Activated T-cell treated with anti-CD3 and anti-CD28 coated beads, Interleukin-2, amount 50 U/mL, for 24 hours (primary cell): ENCODE data around the gene LLGL1.
"Not testable (repeated sequence)": the region's sequence is repeated elsewhere in the genome, so short reads cannot be mapped to it uniquely, and the experiment has no call there.

Source experiments
- DNase-seq: peaks from one replicate; pipeline ENCODE4 v3.0.0-alpha.2; 2020
- H3K27ac Mint-ChIP-seq: 2 replicates; pipeline ENCODE4 v1.8.0; 2020; ENCODE audit warnings: mild to moderate bottlenecking, mixed read lengths
- H3K27me3 Mint-ChIP-seq: 2 replicates; pipeline ENCODE4 v1.8.0; 2020; ENCODE audit warnings: mixed read lengths
- H3K36me3 Mint-ChIP-seq: 2 replicates; pipeline ENCODE4 v1.8.0; 2020; ENCODE audit warnings: low read depth, mixed read lengths
- H3K4me1 Mint-ChIP-seq: 2 replicates; pipeline ENCODE4 v1.8.0; 2020; ENCODE audit warnings: low read depth, mixed read lengths
- H3K4me3 Mint-ChIP-seq: 2 replicates; pipeline ENCODE4 v1.8.0; 2020; ENCODE audit warnings: mild to moderate bottlenecking, moderate library complexity, mixed read lengths
- H3K9me3 Mint-ChIP-seq: 2 replicates; pipeline ENCODE4 v1.8.0; 2020; ENCODE audit warnings: mixed read lengths

LLGL1 gene

DNA sequence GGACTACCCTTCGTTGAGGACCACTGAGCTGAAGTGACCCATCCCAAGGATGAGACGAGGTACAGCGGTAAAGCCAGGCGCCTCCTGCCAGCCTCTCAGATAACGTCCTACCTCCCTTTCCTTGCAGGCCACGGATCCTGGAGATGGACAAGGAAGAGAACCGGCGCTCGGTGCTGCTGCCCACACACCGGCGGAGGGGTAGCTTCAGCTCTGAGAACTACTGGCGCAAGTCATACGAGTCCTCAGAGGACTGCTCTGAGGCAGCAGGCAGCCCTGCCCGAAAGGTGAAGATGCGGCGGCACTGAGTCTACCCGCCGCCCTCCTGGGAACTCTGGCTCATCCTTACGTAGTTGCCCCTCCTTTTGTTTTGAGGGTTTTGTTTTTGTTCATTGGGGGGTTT is 17.3 kb upstream of the LLGL1 start:
- no peaks in the 10 kb centered on the region for H3K4me1 Mint-ChIP-seq
- no peak overlapping the region for H3K27ac Mint-ChIP-seq
- DNase-seq = no peak
- no peak overlapping the region for H3K4me3 Mint-ChIP-seq
- peaks cover 70% of the 10 kb centered on the region for H3K36me3 Mint-ChIP-seq
- H3K27me3 Mint-ChIP-seq = no peaks in the 10 kb centered on the region
- no peaks in the 10 kb centered on the region for H3K9me3 Mint-ChIP-seq

DNA sequence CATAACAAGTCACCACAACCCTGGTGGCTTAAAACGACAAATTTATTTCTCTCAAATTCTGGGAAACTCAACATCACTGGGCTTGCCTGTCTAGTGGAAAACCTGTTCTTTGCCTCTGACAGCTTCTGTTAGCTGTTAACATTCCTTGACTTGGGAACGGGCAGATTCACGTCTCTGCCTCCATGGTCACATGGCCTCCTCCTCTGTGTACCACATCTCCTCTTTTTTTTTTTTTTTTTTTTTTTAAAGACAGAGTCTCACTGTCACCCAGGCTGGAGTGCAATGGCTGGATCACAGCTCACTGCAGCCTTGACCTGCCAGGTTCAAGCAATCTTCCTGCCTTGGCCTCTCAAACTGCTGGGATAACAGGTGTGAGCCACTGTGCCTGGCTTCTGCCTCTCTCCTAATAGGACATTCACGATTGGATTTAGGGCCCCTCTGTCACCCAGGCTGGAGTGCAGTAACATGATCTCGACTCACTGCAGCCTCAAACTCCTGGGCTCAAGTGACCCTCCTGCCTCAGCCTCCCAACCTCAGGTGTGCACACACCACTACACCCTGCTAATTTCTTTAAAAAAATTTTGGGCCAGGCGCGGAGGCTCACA is 11.7 kb upstream of the LLGL1 start:
- Mint-ChIP-seq H3K36me3 (peaks cover 28% of the 10 kb centered on the region), H3K4me3 (no peak overlapping the region), H3K4me1 (no peaks in the 10 kb centered on the region), H3K9me3 (no peaks in the 10 kb centered on the region), H3K27me3 (no peaks in the 10 kb centered on the region), H3K27ac (peak overlapping the region; percentile 52)
- no peak for DNase-seq

DNA sequence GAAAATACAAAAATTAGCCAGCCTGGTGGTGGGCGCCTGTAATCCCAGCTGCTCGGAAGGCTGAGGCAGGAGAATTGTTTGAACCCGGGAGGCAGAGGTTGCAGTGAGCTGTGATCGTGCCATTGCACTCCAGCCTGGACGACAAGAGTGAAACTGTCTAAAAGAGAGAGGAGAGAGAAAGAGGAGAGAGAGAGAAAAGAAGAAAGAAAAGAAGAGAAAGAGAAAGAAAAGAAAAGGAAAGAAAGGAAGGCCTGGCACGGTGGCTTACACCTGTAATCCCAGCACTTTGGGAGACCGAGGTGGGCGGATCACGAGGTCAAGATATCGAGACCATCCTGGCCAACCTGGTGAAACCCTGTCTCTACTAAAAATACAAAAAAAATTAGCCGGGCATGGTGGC is 8.5 kb upstream of the LLGL1 start:
- not testable (repeated sequence) for H3K36me3 Mint-ChIP-seq, DNase-seq, H3K9me3 Mint-ChIP-seq, H3K4me1 Mint-ChIP-seq, H3K27ac Mint-ChIP-seq, H3K4me3 Mint-ChIP-seq, H3K27me3 Mint-ChIP-seq

DNA sequence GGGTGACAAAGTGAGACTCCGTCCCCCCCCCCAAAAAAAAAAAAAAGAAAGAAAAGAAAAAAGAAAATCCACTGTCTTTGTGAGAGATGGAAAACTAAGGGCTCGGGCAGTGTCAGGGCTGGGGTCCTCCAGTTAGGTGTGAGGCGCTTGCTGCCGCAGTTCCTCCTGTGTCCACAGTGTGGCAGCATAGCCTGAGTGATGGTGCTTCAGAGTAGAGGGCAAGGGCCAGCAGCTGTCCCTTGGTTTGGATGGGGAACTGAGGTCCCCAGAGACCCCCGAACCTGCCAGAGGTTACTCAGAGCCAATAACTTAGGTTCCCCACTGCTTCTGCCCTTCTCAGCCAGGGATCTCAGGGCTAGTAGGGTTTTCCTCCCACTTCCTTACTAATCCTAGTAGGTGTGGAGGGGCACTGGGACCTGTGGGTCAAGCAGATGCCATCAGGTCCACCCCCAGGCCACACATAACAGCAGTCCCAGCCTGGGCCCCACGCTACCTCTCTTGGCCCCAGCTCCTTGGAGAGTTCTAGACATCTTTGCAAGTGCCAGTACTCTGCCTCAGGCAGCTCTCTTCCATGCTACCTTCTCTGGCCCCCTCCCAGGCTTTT is 7.9 kb upstream of the LLGL1 start:
- DNase-seq = peak; percentile 83
- peaks cover 2% of the 10 kb centered on the region for H3K36me3 Mint-ChIP-seq
- H3K4me1 Mint-ChIP-seq = no peaks in the 10 kb centered on the region
- H3K9me3 Mint-ChIP-seq = no peaks in the 10 kb centered on the region
- H3K4me3 Mint-ChIP-seq = no peak overlapping the region
- no peaks in the 10 kb centered on the region for H3K27me3 Mint-ChIP-seq
- H3K27ac Mint-ChIP-seq = no peak overlapping the region

DNA sequence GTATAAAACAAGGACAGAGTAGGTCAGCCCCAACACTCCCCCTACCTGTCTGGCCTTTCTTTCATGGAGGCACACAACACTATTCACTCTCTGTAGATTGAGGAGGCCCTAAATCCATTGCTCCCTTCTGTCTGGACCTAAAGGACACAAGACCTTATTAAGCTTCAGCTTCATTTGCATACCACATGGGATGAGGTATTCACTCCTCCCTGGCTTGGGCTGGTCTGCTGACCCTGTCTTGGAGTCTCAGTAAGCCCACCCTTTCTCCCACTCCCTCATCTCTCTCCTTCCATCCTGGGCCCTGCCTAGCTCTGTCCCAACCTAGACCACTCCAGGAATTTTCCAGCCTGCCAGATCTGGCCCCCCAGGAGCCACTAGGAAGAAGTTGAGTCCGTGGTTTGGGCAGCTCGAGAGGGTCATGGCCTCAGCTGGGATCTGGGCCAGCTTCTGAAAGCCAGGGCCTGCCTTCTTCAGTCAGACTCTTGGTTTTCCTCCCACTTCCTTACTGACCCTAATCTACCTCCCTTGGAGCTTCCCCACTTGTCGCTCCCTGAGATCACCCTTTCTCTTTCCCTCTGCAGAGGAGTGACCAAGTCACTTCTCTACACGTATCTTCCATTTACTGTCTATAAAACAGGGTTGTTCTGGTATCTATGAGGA is 6.5 kb upstream of the LLGL1 start:
- Mint-ChIP-seq H3K9me3 (no peaks in the 10 kb centered on the region), H3K4me3 (no peak overlapping the region), H3K27me3 (no peaks in the 10 kb centered on the region), H3K36me3 (no peaks in the 10 kb centered on the region), H3K4me1 (no peaks in the 10 kb centered on the region), H3K27ac (peak overlapping the region; percentile 11)
- no peak for DNase-seq

DNA sequence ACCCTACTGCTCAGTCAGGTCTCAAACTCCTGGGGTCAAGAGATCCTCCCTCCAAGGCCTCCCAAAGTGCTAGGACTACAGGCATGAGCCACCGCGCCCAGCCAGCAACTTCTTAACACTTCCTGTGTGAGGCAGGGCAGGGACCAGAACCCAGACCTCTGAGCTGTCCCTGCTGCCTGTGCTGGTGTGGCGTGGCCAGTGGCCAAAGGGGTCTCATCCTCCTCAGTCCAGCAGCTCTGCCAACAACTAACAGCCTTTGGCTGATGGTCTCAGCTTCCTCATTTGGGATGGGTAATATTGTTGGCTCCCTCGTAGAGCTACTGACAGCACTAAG is 1.4 kb upstream of the LLGL1 start:
- no peak for DNase-seq
- H3K36me3 Mint-ChIP-seq = peaks cover 3% of the 10 kb centered on the region
- H3K4me3 Mint-ChIP-seq = no peak overlapping the region
- H3K9me3 Mint-ChIP-seq = no peaks in the 10 kb centered on the region
- peaks cover 30% of the 10 kb centered on the region for H3K4me1 Mint-ChIP-seq
- no peak overlapping the region for H3K27ac Mint-ChIP-seq
- H3K27me3 Mint-ChIP-seq = no peaks in the 10 kb centered on the region

DNA sequence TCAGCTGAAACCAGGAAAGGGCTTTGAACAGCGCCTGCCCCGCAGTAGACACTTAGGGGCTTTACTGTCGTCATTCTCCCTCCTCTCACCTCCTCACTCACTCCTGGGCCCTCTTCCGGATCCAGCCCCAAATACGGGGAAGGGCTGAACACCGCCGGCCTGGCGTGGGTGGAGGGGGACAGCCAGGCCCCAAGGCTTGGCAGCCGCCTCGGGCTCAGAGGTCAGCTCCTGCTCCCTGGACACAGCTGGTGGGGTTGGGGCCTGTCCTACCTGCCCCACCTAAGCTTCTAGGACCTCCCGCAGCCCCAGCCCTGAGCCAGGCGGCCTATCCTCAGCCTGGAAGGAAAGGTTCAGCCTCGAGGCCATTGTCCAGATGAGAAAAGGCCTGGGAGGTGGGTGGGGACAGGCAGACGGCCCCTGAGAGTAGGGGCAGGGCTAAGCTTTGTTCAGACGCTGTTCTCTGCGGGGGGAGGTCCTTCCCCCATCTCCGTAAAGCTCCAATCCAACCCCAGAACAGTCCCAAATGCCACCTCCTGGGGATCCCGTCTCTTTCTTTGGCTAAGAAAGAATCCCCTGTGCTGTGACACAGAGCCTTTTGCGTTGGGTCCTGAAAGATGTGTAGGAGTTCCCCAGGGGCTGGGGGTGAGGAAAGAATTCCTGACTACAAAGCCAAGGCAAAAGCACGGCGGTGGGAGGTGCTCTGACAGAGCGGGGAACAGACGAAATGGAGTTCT is 881 bp upstream of the LLGL1 start:
- Mint-ChIP-seq H3K27me3 (no peaks in the 10 kb centered on the region), H3K9me3 (no peaks in the 10 kb centered on the region), H3K4me1 (peaks cover 30% of the 10 kb centered on the region), H3K36me3 (peaks cover 3% of the 10 kb centered on the region), H3K27ac (peak overlapping the region; percentile 33), H3K4me3 (peak overlapping the region; percentile 68)
- DNase-seq = no peak

DNA sequence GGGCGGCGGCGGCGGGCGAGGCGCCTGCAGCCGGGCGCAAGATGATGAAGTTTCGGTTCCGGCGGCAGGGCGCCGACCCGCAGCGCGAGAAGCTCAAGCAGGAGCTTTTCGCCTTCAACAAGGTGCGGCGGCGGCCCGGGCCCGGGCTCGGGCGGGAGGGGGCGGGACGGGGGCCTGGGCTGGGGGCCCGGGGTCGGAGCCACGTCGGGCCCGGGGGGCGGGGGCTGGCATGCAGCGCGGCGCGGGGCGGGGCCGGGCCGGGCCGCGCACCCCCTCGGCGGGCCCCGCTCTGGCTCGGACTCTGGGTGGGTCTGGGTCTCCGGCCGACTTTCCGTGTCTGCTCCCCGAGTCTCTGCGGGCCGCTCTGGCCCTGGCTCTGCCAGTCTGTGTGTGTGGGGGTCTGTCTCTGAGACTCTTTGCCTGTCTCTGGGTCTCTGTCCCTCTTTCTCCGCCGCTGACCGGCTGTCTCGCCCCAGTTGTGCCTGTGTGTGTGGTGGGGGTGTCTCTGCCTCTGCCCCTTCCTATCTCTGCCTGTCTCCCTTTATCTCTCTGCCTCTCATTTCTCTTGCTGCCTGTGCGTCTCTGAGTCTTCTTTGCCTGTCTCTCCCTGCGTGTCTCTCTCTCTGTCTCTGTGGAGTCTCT is 328 bp downstream of the LLGL1 start:
- H3K9me3 Mint-ChIP-seq = no peaks in the 10 kb centered on the region
- peaks cover 30% of the 10 kb centered on the region for H3K4me1 Mint-ChIP-seq
- H3K27ac Mint-ChIP-seq = peak overlapping the region; percentile 88
- H3K36me3 Mint-ChIP-seq = peaks cover 3% of the 10 kb centered on the region
- DNase-seq = no peak
- no peaks in the 10 kb centered on the region for H3K27me3 Mint-ChIP-seq
- peak overlapping the region; percentile 88 for H3K4me3 Mint-ChIP-seq

DNA sequence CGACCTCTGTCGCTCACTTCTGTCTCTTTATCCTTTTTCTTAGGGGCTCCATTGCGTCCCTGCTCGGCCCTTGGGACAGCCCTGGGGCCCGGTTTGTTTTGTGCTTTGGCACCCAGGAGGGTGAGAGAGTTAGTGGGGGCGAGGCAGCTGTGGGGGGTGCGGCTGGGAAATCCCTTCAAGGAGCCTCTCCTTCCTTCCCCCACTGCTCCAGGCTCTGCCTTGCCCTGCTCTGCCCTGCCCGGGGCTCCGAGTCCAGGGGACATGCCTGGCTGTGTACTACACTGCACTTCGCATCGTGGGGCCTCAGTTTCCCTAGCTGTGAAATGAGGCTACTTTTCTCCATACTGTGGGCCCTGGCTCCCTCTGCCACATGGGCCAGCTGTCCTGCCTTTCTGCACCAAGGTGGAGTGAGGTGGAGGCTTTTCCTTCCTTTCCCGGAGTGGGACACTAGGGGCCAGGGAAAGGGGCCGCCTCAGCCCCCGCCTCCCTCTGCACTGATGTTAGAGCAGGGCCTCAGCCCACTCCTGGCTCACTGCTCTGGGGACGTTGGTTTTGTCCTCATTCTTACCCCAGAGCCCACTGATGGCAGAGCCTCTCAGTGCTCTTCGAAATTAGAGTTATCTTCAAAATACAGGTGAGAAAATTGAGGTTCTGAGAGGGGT is 980 bp downstream of the LLGL1 start:
- Mint-ChIP-seq H3K4me3 (peak overlapping the region; percentile 88), H3K4me1 (peaks cover 30% of the 10 kb centered on the region), H3K27me3 (no peaks in the 10 kb centered on the region), H3K9me3 (no peaks in the 10 kb centered on the region), H3K27ac (peak overlapping the region; percentile 88), H3K36me3 (peaks cover 3% of the 10 kb centered on the region)
- DNase-seq = no peak

DNA sequence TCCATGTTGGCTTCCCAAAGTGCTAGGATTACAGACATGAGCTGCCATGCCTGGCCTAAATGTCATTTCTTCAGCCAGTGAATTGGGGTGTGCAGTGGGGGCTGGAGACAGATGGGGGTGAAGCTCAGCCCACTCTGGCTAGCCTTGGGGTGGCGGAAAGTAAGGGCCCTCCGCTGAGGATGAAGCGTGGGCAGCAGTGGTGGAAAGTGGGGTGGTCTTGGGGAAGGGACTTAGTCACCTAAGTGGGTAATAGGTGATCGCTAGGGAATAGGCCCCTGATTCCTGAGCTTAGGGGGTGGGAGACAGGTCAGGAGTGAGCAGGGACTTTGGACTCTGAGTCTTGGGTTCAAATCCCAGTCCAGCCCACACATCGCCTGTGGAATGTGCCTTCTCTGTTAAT is 2.2 kb downstream of the LLGL1 start:
- peaks cover 30% of the 10 kb centered on the region for H3K4me1 Mint-ChIP-seq
- no peaks in the 10 kb centered on the region for H3K9me3 Mint-ChIP-seq
- DNase-seq = no peak
- H3K4me3 Mint-ChIP-seq = no peak overlapping the region
- H3K27me3 Mint-ChIP-seq = no peaks in the 10 kb centered on the region
- H3K27ac Mint-ChIP-seq = no peak overlapping the region
- H3K36me3 Mint-ChIP-seq = peaks cover 10% of the 10 kb centered on the region

DNA sequence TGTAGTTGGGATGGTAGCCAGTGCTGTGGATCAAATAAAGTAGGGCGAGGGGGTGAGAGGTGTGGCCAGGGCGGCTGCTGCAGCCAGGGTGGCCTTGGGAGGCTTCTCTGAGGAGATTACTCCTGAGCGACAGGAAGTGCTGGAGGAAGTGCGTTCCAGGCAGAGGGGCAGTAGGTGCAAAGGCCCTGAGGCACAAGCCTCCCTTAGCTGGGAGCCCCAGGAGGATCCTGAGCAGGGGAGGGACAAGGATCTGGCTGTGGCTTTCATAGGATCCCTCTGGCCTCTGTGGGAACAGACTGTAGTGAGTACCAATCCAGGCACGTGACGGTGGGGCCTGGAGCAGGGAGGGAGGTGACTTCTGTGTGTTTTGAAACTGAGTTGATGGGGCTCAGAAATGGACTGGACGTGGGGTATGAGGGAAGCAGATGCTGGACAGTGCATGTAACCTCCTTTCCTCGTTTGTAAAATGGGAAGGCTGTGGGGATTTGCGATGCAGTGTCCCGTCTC is 2.8 kb downstream of the LLGL1 start:
- Mint-ChIP-seq H3K4me3 (no peak overlapping the region), H3K27me3 (no peaks in the 10 kb centered on the region), H3K9me3 (no peaks in the 10 kb centered on the region), H3K4me1 (peaks cover 30% of the 10 kb centered on the region), H3K36me3 (peaks cover 10% of the 10 kb centered on the region), H3K27ac (no peak overlapping the region)
- DNase-seq = no peak

DNA sequence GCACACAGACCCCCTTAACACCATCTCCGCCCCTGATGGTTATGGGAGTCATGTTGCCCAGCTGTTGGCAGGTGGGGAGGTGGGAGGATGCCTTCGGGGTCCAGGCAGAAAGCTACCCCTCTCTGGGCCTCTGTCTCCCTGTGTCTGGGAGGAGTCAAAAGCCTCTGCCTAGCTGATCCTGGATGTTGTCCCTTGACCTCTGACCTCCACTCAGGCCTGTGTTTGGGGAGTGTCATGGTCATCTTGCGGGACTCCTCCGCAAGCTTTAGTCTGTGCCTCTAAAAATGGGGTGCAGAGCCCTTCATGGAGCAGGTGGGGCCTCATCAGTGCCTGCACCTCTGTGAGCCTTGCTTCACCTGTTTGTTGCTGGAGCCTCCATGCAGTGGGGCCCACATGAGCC is 3.8 kb downstream of the LLGL1 start:
- DNase-seq = no peak
- no peaks in the 10 kb centered on the region for H3K27me3 Mint-ChIP-seq
- no peak overlapping the region for H3K27ac Mint-ChIP-seq
- no peaks in the 10 kb centered on the region for H3K9me3 Mint-ChIP-seq
- no peak overlapping the region for H3K4me3 Mint-ChIP-seq
- H3K4me1 Mint-ChIP-seq = peaks cover 30% of the 10 kb centered on the region
- H3K36me3 Mint-ChIP-seq = peaks cover 14% of the 10 kb centered on the region

DNA sequence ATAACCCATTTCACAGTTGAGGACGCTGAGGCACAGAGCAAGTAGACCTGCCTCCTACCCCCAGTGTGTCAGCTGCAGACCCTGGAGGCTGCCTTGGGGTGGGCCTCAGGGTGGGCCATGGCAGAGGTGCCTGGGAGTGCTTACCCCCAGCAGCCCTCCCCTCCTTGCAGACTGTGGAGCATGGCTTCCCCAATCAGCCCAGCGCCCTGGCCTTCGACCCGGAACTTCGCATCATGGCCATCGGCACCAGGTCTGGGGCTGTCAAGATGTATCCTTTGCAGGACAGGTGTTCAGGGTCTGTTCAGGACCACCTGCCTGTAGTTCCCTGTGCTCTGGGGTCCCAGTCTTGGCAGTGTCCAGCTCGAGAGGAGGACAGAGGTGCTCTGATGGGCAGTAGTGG is 4.3 kb downstream of the LLGL1 start:
- H3K9me3 Mint-ChIP-seq = no peaks in the 10 kb centered on the region
- H3K27ac Mint-ChIP-seq = no peak overlapping the region
- H3K4me3 Mint-ChIP-seq = no peak overlapping the region
- no peaks in the 10 kb centered on the region for H3K27me3 Mint-ChIP-seq
- no peak for DNase-seq
- peaks cover 30% of the 10 kb centered on the region for H3K4me1 Mint-ChIP-seq
- peaks cover 19% of the 10 kb centered on the region for H3K36me3 Mint-ChIP-seq
